A673 (cell line): Measurements from ENCODE around the gene FAM151B. TPM values are rescaled to one million over a fixed set of nuclear protein-coding genes. Genes with fewer than 3 reads are reported as not detected.

Experiments used
- BruUV-seq: library from RNA; stranded (reverse); fragments of 400-500 nt; replicated peaks from 2 replicates; lab custom pipeline; 2021; lab: Mats Ljungman, UMichigan
- CTCF ChIA-PET: fragments of 300-600 bp; sonication (Branson Sonifier 250); formaldehyde crosslinking; loops from one replicate; lab custom pipeline; 2022; ENCODE audit warnings: antibody characterized with exemption; lab: Charles Lee
- POLR2A ChIA-PET: fragments of 300-600 bp; sonication (Branson Sonifier 250); formaldehyde crosslinking; loops from one replicate; lab custom pipeline; 2022; ENCODE audit warnings: antibody characterized with exemption; ENCODE audit not compliant: low non-redundant PET; lab: Charles Lee
- DNase-seq: peaks from one replicate; pipeline ENCODE4 v3.0.0-alpha.2; 2015; ENCODE audit warnings: low spot score
- H3K27ac ChIP-seq: fragments of 200-600 bp; sonication (generic); 2 replicates; pipeline ENCODE4 v1.5.1; 2016; ENCODE audit warnings: mixed run types, low read depth, mild to moderate bottlenecking, mixed read lengths, antibody characterized with exemption, low read length; ENCODE audit not compliant: poor library complexity, severe bottlenecking
- H3K27me3 ChIP-seq: fragments of 200-600 bp; sonication (generic); replicated peaks from 2 replicates; pipeline ENCODE4 v1.6.1; 2017; ENCODE audit warnings: mixed run types, low read depth, mild to moderate bottlenecking, mixed read lengths, antibody characterized with exemption, low read length; ENCODE audit not compliant: insufficient read depth, poor library complexity
- H3K36me3 ChIP-seq: fragments of 200-600 bp; sonication (generic); 2 replicates; pipeline ENCODE4 v1.6.1; 2016; ENCODE audit warnings: mixed run types, mild to moderate bottlenecking, mixed read lengths, antibody characterized with exemption, low read length; ENCODE audit not compliant: insufficient read depth, poor library complexity, severe bottlenecking
- H3K4me1 ChIP-seq: fragments of 200-600 bp; sonication (generic); 2 replicates; pipeline ENCODE4 v1.6.1; 2017; ENCODE audit warnings: mixed run types, mild to moderate bottlenecking, mixed read lengths, antibody characterized with exemption, low read length; ENCODE audit not compliant: insufficient read depth, poor library complexity, severe bottlenecking
- H3K4me3 ChIP-seq: fragments of 200-600 bp; sonication (generic); 2 replicates; pipeline ENCODE4 v1.5.1; 2016; ENCODE audit warnings: low read depth, mixed run types, mild to moderate bottlenecking, mixed read lengths, low read length; ENCODE audit not compliant: poor library complexity, severe bottlenecking
- H3K9me3 ChIP-seq: fragments of 200-600 bp; sonication (generic); 2 replicates; pipeline ENCODE4 v1.6.1; 2016; ENCODE audit warnings: mixed run types, low read depth, mild to moderate bottlenecking, mixed read lengths, antibody characterized with exemption, low read length; ENCODE audit not compliant: poor library complexity, severe bottlenecking
- EZH2 ChIP-seq: fragments of 200-600 bp; sonication (generic); IDR thresholded peaks from 2 replicates; pipeline ENCODE4 v1.6.1; 2017; ENCODE audit warnings: borderline replicate concordance, low read depth, mild to moderate bottlenecking, mixed read lengths, antibody characterized with exemption, low read length; ENCODE audit not compliant: poor library complexity, severe bottlenecking
- intact Hi-C: fragments of 100-400 bp; cut with micrococcal nuclease; formaldehyde crosslinking; loops from one replicate; pipeline ENCODE4 v1.10.0; 2022; ENCODE audit not compliant: unreplicated experiment
- total RNA-seq: library from RNA; stranded (reverse); gene quantifications from 2 replicates; pipeline ENCODE4 v1.2.3, GENCODE V29; 2021
- TF ChIP-seq, protein P1 (sequence below): fragments of 300-800, 200-600 bp; sonication (generic); conservative IDR thresholded peaks from 2 replicates; pipeline ENCODE4 v1.5.1; 2017; ENCODE audit warnings: low read depth, mild to moderate bottlenecking, antibody characterized with exemption, low read length, moderate library complexity, mixed read lengths

The FAM151B gene
- total RNA-seq, 1 experiment from 2014 or later: 4.0 TPM

DNA sequence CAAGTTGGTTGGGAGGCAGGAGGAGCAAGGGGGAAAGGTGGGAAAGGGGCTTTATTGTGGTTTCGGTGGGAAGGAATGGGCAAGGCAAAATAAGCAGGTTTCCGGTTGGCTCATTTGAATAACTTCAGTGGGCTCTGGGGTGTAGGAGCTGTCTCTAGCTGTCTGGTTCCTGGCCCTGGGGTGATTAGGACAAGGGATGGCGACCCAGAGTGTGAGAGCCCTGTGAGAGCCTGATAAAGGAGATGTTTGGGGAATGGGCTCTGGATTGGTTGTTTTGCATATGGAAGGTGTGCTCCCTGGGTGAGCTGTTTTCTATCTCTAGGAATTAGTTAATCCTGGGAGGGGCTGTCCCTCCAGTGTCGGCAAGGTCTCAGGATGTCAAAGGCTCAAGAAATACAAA, 66.7 kb downstream of the FAM151B start:
- H3K4me1 ChIP-seq: no peaks in the 10 kb centered on the region
- intact Hi-C loops: no loop called here
- CTCF ChIA-PET: no interaction called here
- POLR2A ChIA-PET: no interaction called here
- TF ChIP-seq, protein P1, sequence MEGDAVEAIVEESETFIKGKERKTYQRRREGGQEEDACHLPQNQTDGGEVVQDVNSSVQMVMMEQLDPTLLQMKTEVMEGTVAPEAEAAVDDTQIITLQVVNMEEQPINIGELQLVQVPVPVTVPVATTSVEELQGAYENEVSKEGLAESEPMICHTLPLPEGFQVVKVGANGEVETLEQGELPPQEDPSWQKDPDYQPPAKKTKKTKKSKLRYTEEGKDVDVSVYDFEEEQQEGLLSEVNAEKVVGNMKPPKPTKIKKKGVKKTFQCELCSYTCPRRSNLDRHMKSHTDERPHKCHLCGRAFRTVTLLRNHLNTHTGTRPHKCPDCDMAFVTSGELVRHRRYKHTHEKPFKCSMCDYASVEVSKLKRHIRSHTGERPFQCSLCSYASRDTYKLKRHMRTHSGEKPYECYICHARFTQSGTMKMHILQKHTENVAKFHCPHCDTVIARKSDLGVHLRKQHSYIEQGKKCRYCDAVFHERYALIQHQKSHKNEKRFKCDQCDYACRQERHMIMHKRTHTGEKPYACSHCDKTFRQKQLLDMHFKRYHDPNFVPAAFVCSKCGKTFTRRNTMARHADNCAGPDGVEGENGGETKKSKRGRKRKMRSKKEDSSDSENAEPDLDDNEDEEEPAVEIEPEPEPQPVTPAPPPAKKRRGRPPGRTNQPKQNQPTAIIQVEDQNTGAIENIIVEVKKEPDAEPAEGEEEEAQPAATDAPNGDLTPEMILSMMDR: no peak
- TF ChIP-seq EZH2: no peak
- BruUV-seq: no TSS peak
- no peaks in the 10 kb centered on the region for H3K9me3 ChIP-seq
- no peak for DNase-seq
- H3K27me3 ChIP-seq: peaks cover 36% of the 10 kb centered on the region
- H3K4me3 ChIP-seq: no peak overlapping the region
- no peak overlapping the region for H3K27ac ChIP-seq
- H3K36me3 ChIP-seq: no peaks in the 10 kb centered on the region

DNA sequence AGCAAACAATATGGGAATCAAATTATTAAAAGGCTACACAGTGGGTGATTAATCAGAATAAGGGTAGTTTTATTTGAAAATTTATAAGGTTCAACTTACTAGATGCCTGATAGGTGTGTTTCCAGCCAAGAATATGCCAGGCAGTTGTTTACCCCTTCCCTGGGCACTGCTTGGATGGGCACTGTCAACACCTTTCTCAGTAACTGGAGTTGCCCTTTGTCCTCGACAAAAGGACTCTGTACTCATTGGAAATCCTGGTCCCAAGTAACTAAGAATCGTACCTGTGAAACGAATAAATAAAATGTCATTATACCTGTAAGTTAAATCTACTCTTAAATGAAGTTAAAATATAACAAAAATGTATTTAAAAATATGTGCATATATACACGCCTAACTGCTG, 67.2 kb downstream of the FAM151B start:
- no peak for DNase-seq
- H3K9me3 ChIP-seq: no peaks in the 10 kb centered on the region
- intact Hi-C loops: no loop called here
- ChIA-PET POLR2A (no interaction called here), CTCF (no interaction called here)
- TF ChIP-seq EZH2: no peak
- TF ChIP-seq, protein P1: no peak
- no TSS peak for BruUV-seq
- H3K4me1 ChIP-seq: no peaks in the 10 kb centered on the region
- H3K27ac ChIP-seq: no peak overlapping the region
- peaks cover 39% of the 10 kb centered on the region for H3K27me3 ChIP-seq
- no peaks in the 10 kb centered on the region for H3K36me3 ChIP-seq
- no peak overlapping the region for H3K4me3 ChIP-seq

DNA sequence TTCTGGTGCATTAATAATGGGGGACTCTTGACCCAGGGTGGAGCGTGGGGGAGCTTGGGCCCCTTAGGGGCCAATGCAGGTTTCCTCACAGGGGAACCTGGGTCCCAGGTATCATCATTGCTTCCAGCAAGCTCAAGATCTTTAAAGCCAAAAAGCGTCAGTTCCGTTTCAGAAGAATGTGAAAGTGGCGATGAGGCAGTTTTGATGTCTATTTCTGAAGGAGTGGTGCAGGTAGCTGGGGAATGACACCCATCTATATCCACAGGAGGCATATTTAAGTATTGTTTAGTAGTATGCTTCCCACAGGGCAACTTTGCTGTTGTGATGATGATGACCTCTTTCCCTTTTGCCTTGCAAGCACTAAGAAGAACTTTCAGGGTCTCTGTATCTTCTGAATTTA, 71.3 kb downstream of the FAM151B start:
- H3K4me3 ChIP-seq: no peak overlapping the region
- H3K27me3 ChIP-seq: peaks cover 44% of the 10 kb centered on the region
- no peaks in the 10 kb centered on the region for H3K36me3 ChIP-seq
- POLR2A ChIA-PET: no interaction called here
- TF ChIP-seq, protein P1: no peak
- no peak for TF ChIP-seq EZH2
- intact Hi-C loops: no loop called here
- no peaks in the 10 kb centered on the region for H3K9me3 ChIP-seq
- H3K27ac ChIP-seq: no peak overlapping the region
- CTCF ChIA-PET: no interaction called here
- BruUV-seq: no TSS peak
- DNase-seq: no peak
- H3K4me1 ChIP-seq: no peaks in the 10 kb centered on the region
